Right atrium auricular region (tissue), 2 donors: ENCODE measurements around the gene C19orf44. TPM values are rescaled to one million over a fixed set of nuclear protein-coding genes. Genes with fewer than 3 reads are reported as not detected.

Experiments used
- DNase-seq: peaks from one replicate; pipeline ENCODE4 v3.0.0-alpha.2; 2019; ENCODE audit warnings: low spot score
- H3K27ac ChIP-seq, 2 donors: fragments of 200-600 bp; sonication (generic); 1 replicate in 1 of 2; 2 replicates in 1 of 2; pipeline ENCODE4 v1.5.1; 2016 to 2019
- H3K27me3 ChIP-seq, 2 donors: fragments of 200-600 bp; sonication (generic); one replicate each; pipeline versions ENCODE4 v1.5.1 to v1.6.0; 2017 to 2019
- H3K36me3 ChIP-seq: fragments of 200-600 bp; sonication (generic); one replicate; pipeline ENCODE4 v1.5.1; 2016
- H3K4me1 ChIP-seq, 2 donors: fragments of 200-600 bp; sonication (generic); one replicate each; pipeline versions ENCODE4 v1.5.1 to v1.6.0; 2017 to 2019
- H3K4me3 ChIP-seq, 2 donors: fragments of 200-600 bp; sonication (generic); 1 replicate in 1 of 2; 2 replicates in 1 of 2; pipeline ENCODE4 v1.5.1; 2017 to 2019; ENCODE audit warnings: mild to moderate bottlenecking in 1 of 2, moderate library complexity in 1 of 2
- H3K9me3 ChIP-seq, 2 donors: fragments of 200-600 bp; sonication (generic); one replicate each; pipeline ENCODE4 v1.5.1; 2019
- total RNA-seq, 2 donors: library from RNA; depleted of rRNA; stranded (reverse); fragments of >200 nt; gene quantifications; one replicate each; pipeline ENCODE4 v1.1.0, GENCODE V29; 2016
- TF ChIP-seq, protein P1 (sequence below), 2 donors: fragments of 200-600 bp; sonication (generic); IDR thresholded peaks; one replicate each; pipeline ENCODE4 v1.5.1; 2019; ENCODE audit warnings: antibody characterized with exemption in 2 of 2

The C19orf44 gene
- total RNA-seq, 2 donors from 2014 or later = 2.3 to 6.0 TPM

DNA sequence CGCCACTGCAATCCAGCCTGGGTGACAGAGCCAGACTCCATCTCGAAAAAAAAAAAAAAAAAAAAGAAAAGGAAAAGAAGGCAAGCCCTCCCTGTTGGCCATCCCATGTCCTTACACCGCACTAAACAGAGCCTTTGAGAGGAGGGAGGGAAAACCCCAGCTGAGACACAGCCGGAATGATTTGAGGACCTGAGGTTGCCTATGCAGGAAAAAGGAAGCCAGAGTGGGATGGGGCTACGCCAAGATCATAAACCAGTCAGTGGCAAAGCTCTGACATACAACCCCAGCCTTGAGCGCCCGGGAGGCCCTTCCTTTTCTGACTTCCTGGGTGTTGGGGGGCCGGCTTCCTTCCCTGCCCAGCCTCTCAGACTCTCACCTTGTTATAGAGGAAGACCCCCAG lies 58.6 kb downstream of the C19orf44 start:
- Histone ChIP-seq H3K4me1 (no peaks in the 10 kb centered on the region), H3K4me3 (no peak overlapping the region), H3K27me3 (no peaks in the 10 kb centered on the region), H3K9me3 (no peaks in the 10 kb centered on the region), H3K27ac (no peak overlapping the region), H3K36me3 (peaks cover 36% of the 10 kb centered on the region)
- DNase-seq = no peak
- TF ChIP-seq, protein P1, sequence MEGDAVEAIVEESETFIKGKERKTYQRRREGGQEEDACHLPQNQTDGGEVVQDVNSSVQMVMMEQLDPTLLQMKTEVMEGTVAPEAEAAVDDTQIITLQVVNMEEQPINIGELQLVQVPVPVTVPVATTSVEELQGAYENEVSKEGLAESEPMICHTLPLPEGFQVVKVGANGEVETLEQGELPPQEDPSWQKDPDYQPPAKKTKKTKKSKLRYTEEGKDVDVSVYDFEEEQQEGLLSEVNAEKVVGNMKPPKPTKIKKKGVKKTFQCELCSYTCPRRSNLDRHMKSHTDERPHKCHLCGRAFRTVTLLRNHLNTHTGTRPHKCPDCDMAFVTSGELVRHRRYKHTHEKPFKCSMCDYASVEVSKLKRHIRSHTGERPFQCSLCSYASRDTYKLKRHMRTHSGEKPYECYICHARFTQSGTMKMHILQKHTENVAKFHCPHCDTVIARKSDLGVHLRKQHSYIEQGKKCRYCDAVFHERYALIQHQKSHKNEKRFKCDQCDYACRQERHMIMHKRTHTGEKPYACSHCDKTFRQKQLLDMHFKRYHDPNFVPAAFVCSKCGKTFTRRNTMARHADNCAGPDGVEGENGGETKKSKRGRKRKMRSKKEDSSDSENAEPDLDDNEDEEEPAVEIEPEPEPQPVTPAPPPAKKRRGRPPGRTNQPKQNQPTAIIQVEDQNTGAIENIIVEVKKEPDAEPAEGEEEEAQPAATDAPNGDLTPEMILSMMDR (IDR thresholded peaks at IDR 0.05) = no peak

DNA sequence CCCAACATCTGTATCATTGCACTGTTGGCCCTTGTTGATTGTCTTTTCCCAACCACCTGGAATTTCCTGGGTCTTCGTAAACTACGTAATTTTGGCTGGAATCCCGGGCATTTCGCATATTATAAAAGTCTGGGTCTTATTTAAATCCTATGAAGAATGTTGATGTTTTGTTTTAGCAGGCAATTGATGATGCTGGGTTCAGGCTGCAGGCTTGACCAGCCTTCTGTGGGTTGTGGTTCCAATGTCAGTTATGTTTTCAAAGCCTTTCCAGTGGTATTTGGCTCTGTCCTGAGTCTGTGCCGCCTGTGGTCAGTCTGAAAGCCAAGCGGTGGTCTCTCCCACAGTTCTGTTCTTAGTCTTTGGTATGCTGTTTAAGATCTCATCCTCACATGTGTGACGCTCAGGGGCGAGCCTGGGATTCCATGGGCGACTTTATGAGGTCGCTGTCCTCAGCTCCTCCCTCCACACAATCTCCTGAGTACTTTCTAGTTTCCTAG lies 63.6 kb downstream of the C19orf44 start:
- H3K4me1 ChIP-seq = no peaks in the 10 kb centered on the region
- TF ChIP-seq, protein P1 (IDR thresholded peaks at IDR 0.05) = no peak
- no peak overlapping the region for H3K27ac ChIP-seq
- H3K9me3 ChIP-seq = no peaks in the 10 kb centered on the region
- H3K4me3 ChIP-seq = no peak overlapping the region
- H3K27me3 ChIP-seq = no peaks in the 10 kb centered on the region
- no peak for DNase-seq
- peaks cover 50% of the 10 kb centered on the region for H3K36me3 ChIP-seq

DNA sequence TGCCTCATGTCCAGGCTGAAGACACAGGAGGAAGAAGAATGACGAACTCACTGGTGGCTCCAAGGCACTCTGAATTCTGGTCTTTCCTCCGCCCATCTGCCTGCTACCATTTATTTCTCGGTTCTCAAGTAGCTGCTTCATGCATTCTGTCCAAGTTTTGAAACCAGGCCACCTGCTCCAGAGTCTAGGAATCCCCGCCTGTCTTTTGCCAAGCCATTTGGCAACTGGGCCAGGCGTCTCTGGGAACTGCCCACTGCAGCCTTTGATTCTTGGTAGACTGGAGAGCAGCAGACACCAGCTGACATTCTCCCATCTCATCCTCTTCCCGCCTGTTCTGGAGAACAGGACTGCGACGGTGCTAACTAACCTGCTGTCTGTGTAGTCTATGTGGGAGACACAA lies 65.2 kb downstream of the C19orf44 start:
- TF ChIP-seq, protein P1 (IDR thresholded peaks at IDR 0.05) = no peak
- Histone ChIP-seq H3K36me3 (peaks cover 52% of the 10 kb centered on the region), H3K9me3 (no peaks in the 10 kb centered on the region), H3K4me1 (no peaks in the 10 kb centered on the region), H3K27ac (no peak overlapping the region), H3K4me3 (no peak overlapping the region), H3K27me3 (no peaks in the 10 kb centered on the region)
- DNase-seq = no peak

DNA sequence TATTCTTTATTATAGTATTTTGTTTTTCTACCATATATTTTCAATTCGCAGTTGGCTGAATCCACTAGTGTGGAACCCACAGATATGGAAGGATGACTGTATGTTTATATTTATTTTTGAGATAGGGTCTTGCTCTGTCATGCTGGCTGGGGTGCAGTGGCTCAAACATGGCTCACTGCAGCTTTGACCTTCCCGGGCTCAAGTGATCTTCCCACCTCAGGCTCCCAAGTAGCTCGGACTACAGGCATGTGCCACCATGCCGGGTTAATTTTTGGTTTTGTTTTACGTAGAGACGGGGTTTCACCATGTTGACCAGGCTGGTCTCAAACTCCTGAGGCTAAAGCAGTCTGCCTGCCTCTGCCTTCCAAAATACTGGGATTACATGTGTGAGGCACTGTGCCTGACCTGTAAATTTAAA lies 66.4 kb downstream of the C19orf44 start:
- no peaks in the 10 kb centered on the region for H3K9me3 ChIP-seq
- H3K36me3 ChIP-seq = peaks cover 65% of the 10 kb centered on the region
- TF ChIP-seq, protein P1 (IDR thresholded peaks at IDR 0.05) = no peak
- H3K4me1 ChIP-seq = no peaks in the 10 kb centered on the region
- no peak overlapping the region for H3K4me3 ChIP-seq
- DNase-seq = no peak
- H3K27me3 ChIP-seq = no peaks in the 10 kb centered on the region
- no peak overlapping the region for H3K27ac ChIP-seq

DNA sequence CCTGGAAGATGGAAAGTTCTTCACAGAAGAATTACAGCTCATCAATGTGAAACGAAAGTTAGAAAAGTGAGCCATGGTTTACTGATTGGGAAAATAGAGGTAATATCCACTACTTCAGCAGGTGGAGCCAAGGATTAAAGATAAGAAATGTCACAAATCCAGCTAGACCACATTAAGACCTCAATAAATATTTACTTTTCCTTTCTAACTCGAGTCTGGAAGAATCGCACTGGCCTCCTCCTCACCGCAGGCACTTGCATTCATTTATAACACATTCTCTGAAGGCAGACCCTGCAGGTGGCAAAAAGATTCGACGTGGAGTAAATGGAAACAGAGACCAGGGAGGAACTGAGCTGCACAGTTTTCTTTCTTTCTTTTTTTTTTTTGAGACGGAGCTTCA lies 68.6 kb downstream of the C19orf44 start:
- DNase-seq = no peak
- no peaks in the 10 kb centered on the region for H3K4me1 ChIP-seq
- no peaks in the 10 kb centered on the region for H3K27me3 ChIP-seq
- H3K4me3 ChIP-seq = no peak overlapping the region
- TF ChIP-seq, protein P1 (IDR thresholded peaks at IDR 0.05) = no peak
- peaks cover 62% of the 10 kb centered on the region for H3K36me3 ChIP-seq
- H3K27ac ChIP-seq = no peak overlapping the region
- H3K9me3 ChIP-seq = no peaks in the 10 kb centered on the region

DNA sequence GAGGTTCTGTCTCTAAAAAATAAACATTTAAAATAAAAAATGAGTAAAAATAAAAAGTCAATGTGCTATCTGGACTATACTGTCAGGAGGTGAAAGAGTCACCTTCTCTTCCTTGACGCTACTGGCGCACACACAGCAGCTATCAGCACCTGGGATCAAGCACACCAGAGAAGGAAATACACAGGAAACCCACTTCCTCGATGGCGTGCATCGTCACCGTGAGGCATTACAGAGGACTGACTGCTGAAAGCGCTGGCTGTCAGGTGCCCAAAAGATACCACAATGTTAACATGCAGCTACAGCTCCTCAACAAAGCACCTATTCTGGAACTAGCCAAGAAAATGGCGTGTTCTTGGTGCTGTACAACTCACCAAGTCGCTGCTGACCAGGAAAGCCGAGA lies 70.0 kb downstream of the C19orf44 start:
- H3K27ac ChIP-seq = no peak overlapping the region
- peaks cover 57% of the 10 kb centered on the region for H3K36me3 ChIP-seq
- H3K27me3 ChIP-seq = no peaks in the 10 kb centered on the region
- H3K4me3 ChIP-seq = no peak overlapping the region
- DNase-seq = no peak
- H3K4me1 ChIP-seq = peaks cover 0 to 6% of the 10 kb centered on the region in 2 donors
- TF ChIP-seq, protein P1 (IDR thresholded peaks at IDR 0.05) = no peak
- H3K9me3 ChIP-seq = no peaks in the 10 kb centered on the region
